Measurements from ENCODE around the gene JAM3. TPM values are rescaled to one million over a fixed set of nuclear protein-coding genes. Genes with fewer than 3 reads are reported as not detected.
A peak's percentile ranks its signal among the peaks of the same experiment; 100 is the strongest.

Gene JAM3
- polyA plus RNA-seq (ENCODE audit: insufficient read length), result 121 TPM

GRCh38 chr11:134068829-134069425 is at the start of gene JAM3:
TSS of gene JAM3 (plus strand) at chr11:134069072. CDS start at chr11:134069084, 12 bp downstream.
- peak; percentile 95 for DNase-seq

DNA sequence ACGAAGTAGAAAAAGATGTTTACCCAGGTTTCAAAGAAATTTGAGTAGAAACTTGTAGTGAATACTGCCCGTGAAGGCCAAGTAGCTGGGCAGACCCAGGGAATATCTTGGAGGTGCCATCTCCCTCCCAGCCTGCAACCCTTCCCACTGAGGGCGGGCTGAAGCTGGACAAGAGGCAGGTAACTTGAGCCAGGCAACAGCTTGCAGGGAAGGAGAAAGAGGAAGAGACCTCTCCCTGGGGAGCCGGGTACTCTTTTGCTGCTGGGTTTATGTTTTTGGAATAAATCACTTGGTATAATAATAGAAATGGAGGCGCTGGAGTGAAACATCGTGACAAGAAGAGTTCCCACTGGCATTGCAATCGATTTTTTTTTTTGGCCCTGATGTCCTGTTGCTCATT is 49.4 kb upstream of the JAM3 start:
- no peak for DNase-seq

DNA sequence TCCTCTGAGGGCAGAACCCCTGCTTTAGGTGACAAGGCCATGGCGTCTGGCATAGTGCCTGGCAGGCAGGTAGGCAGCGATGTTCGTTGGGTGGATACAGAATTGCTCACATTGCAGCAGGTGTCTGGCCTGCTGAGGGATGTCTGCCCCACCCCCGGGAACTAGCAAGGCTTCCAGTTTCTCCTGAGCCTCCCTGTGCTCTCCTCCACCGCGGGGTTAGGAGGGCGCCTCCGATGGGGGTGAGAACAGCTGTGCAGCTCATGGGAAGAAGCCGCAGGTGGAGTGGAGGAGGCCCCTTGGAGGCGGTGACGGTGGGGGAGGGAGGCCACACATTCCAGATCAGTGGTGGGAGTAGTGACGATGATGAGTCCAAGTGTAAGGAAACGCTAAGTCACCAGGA is 48.3 kb upstream of the JAM3 start:
- no peak for DNase-seq

- DNase-seq, result no peak
Measured at GRCh38 chr11:134021326-134021725, 47.5 kb upstream of the JAM3 start.

DNA sequence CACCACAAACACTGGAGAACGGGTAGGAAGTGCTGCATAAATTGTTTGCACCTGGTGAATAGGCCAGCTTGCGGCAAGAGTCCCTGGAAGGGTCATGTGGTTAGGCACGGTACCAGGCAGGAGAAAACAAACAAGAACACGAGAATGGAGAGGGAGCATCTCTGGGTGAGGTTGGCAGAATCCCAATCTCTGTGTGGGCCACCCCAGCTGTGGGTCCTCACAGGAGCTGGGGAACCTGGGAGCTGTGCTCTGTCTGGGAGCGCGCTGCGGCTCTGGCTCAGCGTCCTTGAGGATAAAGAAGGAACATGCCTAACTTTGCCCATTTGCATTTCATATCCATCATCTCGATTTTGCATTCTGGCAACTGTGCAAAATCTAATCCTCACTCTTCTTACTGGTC is 46.1 kb upstream of the JAM3 start:
- no peak for DNase-seq

DNA sequence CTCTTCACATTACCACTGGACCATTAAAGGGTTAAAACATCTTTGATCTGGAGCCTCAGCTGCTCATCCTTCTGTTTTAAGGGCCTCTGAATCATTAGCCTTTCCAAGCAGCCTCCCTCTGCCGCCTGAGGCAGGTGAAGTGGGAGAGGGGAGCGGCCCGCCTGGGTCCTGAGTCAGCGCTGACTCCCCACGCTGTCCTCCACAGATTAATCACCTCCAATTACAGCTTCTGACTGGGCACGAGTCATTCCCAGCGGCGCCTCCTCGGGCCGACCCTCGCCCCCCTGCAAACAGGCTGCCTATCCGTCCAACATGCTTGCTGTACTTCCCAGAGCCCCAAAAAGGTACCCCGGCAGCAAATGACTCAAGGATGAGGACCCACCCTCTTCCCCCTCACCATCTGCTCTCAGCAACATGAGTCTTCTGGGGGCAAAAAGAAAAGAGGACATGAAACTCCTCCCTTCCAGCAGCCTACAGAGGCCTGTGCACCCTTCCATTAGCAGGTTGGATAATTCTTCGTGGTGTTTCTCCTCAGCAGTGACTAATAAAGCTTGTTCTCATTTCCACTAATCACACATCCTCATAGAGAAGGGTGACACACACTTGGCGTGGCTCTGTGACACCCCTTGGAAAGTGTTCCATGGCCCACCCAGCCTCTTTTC is 44.3 kb upstream of the JAM3 start:
- no peak for DNase-seq

GRCh38 chr11:134025082-134025429 is 43.8 kb upstream of the JAM3 start:
- DNase-seq, result no peak

DNA sequence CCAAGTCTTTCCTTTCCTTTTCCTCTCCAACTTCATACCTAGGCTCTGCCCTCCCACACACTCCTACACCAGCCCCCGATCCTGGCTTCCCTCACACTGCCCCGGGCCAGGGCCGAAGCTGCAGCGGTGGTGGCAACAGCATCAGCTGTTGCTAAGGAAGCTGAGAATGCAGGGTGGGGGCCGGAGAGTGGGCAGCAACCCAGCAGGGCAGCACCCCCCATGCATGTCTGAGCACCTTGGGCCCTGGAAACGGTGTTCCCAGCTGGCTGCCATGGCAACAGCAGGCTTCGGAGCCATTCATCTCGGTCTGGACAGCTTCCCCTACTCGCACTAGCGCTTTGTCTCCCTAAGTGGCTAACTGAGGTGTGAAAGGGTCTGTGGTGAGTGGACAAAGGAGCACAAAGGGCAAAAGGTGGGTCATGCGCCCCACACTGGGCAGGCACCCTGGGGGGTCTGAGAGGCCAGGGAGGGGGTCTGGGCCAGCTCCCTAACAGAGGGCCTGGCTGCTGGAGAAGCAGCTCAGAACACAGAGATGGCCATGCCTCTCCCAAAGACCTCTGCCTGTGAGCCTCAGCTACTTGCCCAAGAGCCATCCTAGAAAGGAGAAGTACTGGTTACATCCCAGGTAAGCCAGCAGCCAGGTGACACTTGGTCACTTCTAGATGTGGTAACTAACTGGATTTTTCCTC is 42.1 kb upstream of the JAM3 start:
- no peak for DNase-seq

- no peak for DNase-seq
Measured at GRCh38 chr11:134027671-134028070, 41.2 kb upstream of the JAM3 start.

- DNase-seq, result no peak
Measured at GRCh38 chr11:134028368-134028920, 40.4 kb upstream of the JAM3 start.

- no peak for DNase-seq
Measured at GRCh38 chr11:134030853-134031252, 38.0 kb upstream of the JAM3 start.

DNA sequence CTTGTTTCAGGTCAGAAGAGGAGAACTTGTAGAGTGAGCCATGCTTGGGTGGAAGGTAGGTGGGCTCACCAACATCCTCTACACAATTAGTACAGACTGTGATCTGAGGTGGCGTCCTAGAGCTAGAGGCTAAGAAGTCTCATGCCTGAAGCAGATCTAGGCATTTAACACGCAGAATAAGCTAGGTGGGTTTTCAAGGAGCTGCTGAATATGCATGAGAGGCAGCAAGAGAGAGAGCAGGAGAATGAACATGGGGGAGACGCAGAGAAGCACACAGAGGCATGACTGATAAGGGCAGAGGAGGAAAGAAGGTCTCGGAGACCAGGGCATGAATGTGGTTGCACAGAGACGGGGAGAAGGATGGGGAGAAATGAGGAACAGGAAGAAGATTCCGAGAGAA is 36.8 kb upstream of the JAM3 start:
- DNase-seq, result no peak

- DNase-seq, result no peak
Measured at GRCh38 chr11:134032501-134033091, 36.3 kb upstream of the JAM3 start.

- no peak for DNase-seq
Measured at GRCh38 chr11:134033276-134033675, 35.6 kb upstream of the JAM3 start.

DNA sequence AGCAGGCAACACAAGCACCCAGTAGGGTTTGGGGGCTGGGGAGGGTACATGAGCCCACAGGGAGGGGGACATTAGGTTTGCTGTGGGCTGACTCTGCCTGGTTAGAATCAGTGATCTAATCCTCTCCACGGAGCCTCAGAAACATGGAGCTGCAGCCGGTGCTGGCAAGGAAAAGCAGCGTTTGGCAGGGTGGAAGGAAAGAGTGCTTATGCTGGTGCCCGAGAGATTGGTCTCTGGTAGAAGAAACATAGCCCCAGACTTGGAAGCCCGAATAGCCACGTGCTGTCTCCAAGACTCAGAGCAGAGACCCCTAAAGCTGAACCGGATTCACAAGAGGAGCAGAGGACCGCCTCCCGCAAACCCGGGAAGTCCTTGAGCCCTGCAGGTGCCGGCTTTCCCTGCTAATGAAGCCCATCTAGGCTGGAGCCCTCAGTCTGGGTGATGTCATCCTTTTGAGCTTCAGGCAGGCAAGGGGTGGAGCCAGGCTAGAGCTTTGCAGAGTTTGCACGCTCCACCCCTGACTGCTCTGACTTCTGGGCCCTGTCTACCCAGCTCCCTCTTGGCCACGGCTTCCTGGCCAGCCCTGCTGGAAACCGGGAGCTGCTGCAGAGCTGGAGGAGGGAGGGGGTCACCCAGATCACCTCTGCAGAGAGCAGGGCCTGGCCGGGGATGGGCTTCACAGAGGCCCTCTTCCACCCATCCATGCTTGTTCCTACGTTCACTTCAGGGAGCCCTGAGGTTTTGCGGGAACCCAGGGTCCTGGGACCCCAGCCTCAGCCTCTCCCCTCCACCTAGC is 35.0 kb upstream of the JAM3 start:
- peak; percentile 90 for DNase-seq

DNA sequence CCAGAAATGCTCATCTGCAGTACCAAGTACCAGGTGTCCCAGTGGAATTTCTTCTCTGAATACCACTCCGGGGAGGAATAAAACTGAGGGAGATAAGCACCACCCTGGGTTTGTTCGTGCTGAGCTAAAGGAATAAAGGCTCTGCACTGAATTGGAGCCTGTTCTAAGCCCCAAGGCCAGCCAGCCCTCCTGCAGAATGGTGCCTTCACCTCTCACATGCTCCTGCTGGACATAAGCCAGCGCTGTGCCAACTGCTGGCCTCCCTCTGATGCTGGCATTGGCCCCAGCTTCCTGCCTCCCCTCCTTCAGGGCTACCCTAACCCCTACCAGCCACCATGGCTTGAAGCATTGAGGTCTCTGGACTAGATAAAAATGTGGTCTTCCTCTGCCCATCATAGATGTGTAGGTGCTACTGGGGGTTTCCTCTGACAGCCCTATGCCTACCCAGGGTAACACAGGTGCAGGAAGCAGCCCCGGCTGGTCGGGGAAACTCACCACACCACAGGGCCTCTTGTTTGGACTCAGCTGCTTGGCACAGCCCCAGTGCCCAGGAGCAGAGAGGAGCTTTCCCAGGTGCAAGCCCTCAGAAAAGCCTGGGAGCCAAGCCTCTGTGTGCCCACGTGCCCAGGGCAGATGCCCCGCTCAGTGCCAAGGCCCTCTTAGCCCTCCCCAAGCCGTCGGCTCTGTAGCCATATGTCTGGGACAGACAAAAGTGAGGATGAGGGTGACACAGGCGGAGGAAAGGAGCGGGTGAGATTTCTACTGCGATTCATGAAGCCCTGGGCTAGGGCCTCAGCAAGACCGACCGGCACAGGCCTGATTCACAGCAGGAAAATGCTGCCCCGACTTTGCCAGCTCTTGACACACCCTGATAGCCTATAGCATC is 34.1 kb upstream of the JAM3 start:
- no peak for DNase-seq

- DNase-seq, result no peak
Measured at GRCh38 chr11:134036492-134037045, 32.3 kb upstream of the JAM3 start.

- DNase-seq, result peak; percentile 92
Measured at GRCh38 chr11:134037046-134037908, 31.6 kb upstream of the JAM3 start.

DNA sequence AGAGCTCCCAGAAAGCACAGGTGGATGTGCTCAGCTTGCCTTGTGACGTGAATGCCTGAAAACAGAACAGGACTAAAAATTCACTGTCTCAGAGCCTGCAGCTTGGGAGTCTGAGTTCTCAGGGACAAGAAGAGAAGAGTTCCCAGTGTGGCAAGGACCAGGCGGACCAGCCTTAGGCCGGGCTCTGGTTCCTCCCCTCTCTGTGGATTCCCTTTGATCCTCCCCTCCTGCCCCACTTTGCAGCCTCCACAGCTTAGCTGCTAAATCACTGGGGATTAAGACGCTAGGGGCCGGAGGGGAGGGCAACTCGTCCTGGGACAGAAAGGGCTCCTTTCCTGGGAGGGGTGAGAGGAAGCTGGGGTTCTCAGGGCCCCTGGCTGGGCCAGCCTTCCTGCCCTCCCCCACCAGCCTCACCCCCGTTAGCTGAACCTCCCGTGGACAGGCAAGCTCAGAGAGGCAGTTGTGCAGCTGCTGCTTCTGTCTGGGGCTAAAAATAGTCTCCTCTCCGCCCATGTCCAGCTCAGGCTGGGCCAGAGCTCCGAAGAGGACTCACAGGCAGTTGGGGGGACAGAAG is 29.9 kb upstream of the JAM3 start:
- DNase-seq, result peak; percentile 56
